GM21367 (cell line): ENCODE measurements around the gene NGFR.
"Not testable (repeated sequence)": the region's sequence is repeated elsewhere in the genome, so short reads cannot be mapped to it uniquely, and the experiment has no call there.

Source experiments
- ATAC-seq: cut with Tn5 transposase; IDR thresholded peaks from one replicate; pipeline ENCODE4 v1.9.1; 2021; ENCODE audit not compliant: unreplicated experiment

NGFR gene

DNA sequence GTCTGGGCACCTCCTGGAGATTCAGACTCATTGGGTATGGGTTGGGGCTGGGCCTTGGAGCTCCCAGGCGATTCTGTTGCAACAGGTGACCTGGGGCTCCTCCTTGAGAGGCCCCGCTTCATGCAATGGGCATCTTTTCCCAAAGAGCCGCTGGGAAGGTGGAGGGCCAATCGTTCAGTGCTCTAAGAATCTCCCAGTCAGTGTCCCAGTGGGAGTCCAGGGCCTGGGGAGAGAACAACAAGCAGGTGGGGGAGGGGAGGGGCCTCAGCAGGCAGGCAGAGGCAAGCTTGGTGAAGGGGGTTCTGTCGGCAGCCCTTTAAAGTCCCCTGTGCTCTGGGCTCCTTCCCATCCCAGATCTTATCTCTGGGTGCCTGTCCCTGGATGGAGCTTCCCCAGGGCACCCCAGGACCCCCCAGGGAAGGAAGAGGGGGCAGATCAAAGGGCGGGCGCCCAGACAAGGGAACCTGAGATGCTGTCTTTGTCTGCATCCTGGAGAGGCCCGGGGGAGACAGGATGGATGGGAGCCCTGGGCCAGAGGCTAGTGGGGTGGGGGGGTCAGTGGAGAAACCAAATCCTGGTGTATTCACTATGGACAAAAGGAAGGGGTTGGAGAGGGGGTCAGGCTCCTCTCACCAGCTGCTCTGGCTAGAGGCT is 50.0 kb downstream of the NGFR start:
- ATAC-seq = no peak

DNA sequence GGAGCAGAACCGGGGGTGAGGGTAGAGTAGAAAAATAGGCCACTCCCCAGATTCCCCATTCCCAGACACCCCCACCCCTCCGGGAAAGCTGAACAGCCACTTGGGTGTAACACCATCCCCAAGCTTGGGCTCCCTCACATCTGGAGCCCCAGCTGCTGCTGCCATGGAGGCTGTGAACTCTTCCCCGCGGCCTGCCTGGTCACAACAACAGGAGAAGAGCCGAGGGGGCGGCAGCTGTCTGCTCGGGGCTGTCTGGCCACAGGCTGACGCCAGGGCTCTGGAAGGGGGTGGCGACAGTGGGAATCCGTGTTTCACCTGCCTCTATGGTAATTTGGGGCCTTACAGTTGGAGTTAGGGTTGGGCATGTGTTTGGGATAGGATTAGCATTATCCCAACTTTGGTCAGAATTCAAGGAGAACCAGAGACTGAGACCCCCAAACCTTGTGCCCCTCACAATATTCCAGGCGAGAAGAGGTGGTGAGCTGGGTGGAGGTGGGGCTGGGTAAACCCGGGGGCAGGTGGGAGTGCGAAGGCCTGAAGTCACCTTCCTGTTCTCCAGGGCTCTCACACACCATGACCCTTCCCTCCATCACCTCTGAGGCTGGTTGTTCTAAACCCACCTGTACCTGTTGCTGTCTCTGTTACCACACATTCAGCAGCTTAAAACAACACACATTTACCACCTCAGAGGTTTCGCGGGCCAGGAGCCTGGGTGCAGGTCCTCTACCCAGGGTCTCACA is 50.9 kb downstream of the NGFR start:
- no peak for ATAC-seq

DNA sequence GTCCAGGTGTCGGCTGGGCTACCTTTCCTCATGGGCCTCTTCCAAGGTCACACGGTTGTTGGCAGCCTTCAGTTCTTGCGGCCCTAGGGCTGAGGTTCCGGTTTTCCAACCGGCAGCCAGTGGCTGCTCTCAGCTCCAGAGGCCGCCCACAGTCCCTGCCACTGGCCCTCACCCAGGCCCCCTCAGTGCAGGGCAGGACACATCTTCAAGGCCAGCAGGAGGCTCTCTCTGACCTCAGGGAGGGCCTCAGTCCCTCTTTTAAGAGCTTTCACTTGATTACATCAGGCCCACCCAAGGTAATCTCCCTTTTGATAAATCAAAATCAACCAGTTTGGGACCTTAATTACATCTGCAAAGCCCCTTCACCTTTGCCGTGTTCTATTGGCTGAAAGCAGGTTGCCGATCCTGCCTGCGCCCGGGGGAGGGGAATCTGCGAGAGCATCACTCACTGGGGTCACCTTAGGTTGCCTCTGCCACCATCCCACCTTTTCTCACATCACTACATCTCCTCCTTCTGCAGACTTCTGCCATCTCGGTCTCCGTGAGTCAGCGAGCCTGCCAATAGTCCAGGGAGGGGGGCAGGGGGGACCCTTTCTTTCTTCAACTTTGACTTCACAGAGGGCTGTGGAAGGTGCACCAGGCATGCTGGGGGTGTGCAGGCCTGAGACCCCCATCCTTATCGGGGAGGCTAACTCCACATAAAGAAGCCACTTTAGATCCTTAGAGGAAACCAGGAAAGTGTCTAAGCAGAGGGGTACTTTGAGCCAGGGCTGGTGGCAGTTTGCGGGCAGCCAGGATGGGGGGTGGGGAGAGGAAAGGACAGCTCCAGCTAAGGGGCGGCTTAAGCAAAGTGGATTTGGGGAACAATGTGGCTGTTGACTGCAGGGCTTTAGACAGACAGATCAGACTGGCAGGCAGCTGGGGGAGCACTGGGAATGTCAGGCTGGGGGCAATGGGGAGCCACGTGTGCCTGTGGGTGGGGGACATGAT is 51.7 kb downstream of the NGFR start:
- no peak for ATAC-seq

DNA sequence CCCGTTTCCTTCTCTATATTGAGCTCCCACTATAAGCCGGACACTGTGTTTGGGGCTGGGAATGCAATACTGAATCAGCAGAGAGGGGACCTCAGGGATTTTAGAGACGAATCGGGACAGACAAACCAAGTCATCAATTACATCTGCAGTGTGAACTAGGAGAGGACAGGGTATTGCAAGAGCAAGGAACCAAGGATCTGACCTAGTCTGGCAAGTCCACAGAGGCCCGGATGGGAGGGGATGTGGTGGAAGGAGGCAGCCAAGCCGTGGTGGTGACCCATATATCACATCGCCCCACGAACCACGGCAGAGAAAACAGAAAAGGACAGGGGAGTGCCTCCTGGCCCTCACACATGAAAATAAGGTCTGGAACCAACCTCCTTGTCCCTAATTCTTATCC is 52.5 kb downstream of the NGFR start:
- ATAC-seq = no peak

DNA sequence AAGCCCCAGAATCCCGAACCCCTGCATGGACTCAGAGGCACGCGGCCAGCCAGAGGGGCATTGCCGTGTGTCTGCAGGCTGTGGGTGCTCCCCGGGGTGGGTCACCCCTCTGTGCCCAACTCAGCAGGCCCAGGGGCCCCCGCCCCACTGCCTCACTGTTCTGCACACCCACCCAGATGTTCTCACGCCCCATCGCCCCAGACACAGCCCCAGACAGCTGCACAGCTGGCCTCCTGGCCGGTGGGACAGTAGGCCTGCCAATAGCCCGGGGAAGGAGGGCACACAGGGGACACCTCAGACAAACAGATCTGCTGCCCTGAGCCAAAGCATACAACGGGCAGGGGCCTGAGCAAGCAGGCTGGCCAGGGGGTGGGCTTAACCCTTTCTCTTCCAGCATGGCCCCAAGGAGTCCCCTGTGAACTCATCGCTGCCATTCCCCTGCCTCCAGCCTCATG is 53.0 kb downstream of the NGFR start:
- ATAC-seq = no peak

DNA sequence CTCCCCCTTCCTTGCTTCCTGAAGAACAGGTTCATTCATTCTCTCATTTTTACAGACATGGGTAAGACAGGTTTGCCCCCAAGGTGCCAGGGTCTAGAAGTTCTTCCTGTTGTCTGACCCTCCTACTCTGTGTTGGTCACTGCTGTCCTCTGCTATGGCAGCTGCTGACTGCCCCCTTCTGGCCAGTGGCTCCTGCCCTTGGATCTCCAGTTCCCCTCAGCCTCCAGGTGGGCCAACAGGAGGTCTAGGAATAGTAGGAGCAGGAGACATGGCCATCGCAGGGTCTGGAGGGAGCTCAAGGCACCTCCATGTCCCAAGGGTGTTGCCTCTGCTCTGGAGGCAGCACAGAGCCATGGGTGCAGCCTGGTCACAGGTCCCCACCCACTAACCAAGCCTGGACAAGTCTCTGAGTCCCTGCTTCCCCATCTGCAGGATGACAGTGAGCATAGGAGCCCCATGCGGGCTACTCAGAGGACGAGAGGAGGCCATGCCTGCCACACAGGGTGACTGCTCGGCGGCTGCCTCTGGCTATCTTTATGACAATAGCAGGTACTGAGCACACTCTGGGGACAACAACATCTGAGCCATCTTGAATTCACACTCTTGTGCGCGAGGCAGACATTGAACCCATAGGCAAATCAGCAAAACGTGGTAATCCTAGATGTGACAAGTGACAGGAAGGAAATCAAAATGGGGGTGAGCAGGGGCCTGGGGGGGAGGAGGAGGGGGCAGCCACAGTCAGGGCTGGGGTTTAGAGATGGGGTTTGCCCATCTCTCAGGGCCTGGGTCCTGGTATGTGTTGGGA is 53.6 kb downstream of the NGFR start:
- no peak for ATAC-seq

DNA sequence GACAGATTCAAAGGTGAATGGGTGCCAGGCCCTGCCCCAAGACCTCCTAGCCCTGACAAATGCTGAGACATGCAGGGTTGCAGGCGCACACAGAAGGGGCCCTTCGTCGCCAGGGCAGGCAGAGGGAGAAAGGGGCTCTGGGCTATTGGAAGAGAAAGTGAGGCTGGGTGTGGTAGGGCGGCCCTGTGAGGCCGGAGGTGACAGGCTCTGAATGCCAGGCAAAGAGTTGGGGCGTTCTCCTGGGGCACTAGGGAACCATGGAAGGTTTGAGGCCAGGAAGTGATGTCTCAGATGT is 54.2 kb downstream of the NGFR start:
- ATAC-seq = no peak

DNA sequence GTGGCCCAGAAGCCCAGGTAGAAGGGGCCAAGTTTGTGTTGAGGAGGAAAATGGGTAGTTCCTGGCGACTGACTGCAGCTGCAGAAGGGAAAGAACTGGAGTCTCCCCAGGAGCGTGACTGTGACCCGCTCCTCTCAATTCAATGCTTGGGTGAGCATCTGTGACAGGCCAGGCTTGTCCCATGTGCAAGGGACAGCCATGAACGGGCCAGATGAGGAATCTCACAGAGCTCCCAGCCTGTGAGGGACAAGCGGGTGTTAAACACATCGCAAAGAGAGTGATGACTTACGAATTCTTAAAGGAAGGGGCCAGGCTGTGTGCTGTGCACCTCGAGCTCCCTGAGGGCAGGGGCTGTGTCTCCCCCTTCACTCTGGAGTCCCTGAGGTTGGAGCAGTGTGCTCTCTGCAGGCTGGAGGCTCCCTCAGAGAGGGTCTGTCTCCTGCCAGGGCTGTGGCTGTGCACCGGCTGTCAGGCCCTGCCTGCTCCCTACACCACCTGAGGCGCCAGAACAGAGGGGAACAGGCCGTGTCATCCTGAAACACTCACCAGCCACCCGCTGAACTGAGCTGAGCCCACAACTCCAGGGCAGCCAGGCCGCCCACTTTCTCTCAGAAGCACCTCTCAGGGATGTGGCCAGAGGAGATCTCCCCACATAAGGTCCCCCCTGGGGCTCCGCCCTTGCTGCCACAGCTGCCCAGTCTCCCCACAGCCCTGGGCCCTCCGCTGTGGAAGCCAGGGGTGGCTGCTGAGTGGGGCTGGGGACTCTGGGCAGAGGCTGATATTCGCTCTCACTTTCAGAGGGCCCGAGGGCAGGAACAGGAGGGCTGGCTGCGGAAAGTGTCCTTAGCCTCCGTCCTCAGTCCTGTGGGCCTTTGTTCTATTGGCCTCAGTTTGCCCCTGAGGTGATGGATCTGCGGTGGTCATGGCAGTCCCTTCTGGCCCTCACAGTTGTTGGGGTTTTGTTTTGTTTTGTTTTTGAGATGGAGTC is 54.9 kb downstream of the NGFR start:
- ATAC-seq = no peak

DNA sequence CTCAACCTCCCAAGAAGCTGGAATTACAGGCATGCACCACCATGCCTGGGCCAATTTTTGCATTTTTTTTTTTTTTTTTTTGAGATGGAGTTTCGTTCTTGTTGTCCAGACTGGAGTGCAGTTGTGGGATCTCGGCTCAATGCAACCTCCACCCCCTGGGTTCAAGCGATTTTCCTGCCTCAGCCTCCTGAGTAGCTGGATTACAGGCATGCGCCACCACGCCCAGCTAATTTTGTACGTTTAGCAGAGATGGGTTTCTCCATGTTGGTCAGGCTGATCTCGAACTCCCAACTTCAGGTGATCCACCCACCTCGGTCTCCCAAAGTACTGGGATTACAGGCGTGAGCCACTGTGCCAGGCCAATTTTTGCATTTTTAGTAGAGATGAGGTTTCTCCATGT is 55.7 kb downstream of the NGFR start:
- not testable (repeated sequence) for ATAC-seq

DNA sequence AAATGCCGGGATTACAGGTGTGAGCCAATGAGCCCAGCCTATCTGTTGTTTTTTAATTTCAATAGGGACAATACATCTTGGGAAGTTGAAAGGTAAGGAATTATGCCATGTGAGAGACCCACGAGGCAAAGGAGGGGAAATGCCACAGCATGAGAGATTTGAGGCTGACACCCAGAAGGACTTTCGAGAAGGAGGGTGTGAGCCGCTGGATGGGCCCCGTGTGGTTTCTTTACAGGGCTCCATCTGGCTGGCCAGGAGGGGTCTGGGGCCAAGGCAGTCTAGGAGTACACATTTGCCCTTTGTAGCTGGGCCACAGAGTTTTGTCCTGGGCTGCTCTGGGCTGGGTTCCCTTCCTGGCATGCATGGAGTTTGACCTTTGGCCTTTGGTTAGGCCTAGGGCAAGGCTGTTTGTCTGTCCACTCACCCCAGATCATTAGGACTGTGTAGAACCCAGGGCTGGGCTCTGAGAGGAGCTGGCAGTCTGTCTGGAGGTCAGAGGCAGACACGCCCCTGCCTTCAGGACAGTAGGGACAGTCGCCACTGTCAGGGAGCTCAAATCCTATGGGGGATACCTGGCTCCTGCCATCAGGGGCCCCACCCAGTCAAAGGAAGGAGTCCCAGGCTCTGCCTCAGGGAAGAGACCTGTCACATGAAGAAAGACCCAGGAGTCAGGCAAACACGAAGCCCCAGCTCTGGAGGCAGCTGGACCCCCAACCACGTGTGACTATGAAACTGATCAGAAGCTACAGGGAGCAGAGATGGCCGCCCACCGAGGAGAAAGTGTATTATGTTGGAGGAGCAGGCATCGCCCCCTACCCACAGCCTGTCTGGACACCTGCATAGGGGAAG is 56.4 kb downstream of the NGFR start:
- no peak for ATAC-seq

DNA sequence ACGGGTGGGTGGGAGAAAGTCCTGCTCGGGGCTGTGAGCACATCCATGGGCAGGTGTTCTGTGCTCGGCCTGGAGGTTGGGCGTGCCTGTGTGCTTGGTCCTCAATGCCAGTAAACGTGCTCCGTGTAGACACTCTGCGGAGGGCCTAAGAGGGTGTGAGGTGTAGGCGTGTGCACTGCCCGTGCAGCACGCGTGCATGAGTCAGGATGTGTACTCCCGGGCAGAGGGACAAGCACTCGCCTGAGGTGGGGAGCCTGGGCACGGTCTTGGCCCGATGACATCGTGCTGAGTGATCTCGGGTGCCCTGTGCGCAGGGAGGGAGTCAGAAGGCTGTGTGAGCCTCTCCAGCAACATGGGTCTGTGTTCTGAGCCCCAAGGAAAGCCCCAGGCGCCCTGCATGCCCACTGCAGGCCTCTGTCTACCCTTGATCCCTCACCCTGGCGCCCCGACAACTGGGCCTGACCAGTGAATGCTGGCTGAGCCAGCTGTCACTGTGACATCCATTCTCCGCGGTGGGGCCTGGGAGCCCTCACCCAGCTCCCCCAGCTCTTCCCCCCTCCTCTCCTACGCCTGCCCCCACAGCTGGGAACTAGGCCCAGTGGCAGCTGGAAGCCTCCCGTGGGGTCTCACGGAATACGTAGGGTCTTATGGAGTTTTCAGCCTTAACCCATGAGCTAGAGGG is 57.1 kb downstream of the NGFR start:
- ATAC-seq = no peak

DNA sequence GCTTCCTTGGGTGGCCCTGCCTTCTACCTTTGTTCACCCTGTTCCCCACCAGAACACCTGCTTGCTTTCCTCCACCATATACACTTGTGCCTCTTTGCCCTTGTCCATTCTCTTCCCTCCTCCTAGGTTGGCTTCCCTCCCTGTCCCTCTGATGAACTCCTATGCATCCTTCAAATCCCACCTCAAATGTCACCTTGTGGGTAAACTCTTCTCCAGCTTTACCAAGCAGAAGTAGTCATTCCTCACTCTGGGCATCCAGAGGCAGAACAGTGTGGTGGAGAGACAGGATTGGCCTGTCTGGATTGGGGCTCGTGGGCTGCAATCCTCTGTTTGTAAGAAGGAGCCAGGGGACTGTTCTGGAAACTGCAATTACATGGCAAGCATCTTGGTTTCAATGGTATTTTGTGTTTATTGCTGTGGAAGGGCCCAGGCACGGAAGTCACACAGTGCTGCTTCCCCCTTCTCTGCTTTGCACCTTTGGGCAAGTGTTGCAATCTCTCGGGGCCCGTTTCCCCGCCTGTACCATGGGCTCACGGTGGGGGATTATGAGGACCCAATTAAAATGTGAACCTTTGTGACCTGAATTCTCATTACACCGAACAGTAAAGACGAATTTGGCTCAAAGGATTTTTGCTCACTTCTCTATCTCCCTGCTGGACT is 58.7 kb downstream of the NGFR start:
- ATAC-seq = no peak

DNA sequence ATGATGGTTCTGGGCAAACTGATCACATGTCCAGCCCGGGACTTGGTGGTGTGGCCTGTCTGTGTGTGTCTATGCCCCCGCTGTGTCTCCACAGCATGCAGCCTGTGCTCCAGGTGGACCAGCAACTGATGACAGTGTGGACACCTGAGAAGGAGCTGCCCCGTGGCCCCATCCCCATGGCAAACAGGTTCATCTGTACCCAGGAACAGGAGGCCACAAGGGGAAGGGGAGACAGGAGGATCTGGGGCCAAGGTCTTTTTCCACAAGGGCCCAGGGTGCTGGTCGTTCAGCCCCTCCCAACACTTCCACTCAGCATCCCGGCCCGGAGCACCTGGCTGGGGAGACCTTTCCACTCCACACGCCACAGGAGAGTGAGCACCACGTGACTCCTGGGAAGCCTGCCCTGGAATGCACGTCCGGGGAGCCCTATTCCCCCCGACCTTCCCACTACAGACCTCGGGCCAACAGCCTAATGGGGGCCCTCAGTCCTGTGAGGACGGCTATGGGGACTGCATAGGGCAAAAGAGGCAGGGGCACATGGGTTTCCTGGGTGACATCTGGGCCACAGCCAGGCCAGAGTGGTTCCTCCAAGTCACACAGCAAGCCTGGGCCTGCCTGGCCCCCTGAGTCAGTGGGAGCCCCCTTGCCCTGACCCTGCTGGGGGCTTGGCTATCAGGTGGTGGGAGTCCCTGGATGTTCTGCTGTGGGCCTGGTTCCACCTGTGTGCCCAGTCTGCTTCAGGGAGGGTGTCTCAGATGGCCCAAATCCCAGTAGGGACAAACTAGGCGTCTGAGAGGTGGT is 59.8 kb downstream of the NGFR start:
- ATAC-seq = no peak

DNA sequence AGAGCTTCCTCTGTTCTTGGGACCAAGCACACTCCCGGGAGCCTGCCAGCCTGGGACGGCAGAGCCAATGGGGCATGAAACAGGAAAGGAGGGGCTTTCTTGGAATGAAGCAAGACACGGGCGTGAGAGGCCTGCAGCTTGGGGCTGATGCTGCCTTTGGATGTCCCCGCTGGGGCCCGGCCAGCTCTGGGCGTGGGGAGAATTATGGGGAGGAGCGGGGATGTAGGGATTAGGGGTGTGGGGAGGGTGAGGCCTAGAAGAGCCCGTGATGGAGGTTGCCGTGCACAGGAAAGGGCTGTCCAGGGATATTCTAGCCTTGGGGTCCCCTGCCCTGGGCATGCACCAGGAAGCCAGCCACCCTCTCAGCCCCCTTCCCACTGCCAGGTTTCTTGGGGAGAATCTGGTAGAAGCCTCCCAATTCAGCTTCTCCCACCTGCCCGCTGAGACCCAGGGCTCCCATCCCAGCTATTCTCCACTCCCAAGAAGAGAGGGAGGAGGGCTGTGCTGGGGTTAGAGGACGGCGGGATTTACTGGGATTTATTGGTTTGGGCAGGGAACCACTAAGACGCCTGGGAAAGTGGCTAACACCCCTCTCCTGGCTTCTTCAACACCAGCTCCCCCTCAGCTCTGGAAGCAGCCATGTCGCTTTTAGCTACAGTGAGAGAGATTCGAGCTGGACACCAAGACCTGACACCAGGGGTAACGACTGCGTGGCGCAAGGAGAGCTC is 60.6 kb downstream of the NGFR start:
- no peak for ATAC-seq

DNA sequence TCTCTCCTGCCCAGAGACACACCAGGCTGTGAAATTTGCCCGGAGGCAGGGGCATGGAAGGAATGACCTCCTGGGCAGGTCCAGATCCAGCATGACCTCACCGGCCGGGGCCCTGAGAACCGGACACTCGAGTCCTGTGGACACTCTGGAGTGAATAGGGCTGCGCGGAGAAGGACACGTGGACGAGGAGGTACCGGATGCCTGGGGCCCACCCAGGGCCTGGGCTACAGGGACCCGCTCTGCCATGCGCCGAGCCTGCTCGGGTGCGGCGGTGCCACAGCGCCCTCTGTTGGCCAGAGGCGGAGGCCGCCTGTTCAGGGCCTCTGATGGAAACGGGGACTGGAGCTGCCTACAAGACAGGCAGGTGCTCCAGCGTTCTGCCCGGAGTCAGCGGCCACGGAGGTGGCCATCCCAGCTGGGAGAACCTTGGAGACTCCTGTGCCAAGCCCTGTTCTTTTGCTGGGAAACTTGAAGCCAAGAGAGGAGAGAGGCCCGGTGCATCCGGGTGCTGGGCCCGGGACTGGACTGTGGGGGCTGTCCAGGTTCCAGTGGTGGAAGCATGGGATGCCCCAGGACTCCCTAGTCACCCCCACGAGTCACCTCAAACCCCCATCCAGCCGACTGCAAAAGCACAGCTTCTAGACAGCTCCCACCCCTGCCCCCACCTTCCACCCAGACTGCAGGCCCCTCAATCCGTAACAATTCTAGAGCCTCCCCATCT is 61.3 kb downstream of the NGFR start:
- ATAC-seq = no peak
